DND-41 (cell line): ENCODE data around the gene SOWAHA.

Experiments used
- EZH2 ChIP-seq: IDR thresholded peaks from 3 replicates; pipeline ENCODE4 v1.6.1; 2012; ENCODE audit warnings: borderline replicate concordance, low read depth, mild to moderate bottlenecking, moderate library complexity, low read length, inconsistent platforms; ENCODE audit not compliant: severe bottlenecking
- TF ChIP-seq, protein P1 (sequence below): IDR thresholded peaks from 2 replicates; pipeline ENCODE4 v1.5.1; 2012; ENCODE audit warnings: borderline replicate concordance, low read length, moderate library complexity, mild to moderate bottlenecking; ENCODE audit not compliant: poor library complexity, severe bottlenecking; ENCODE audit errors: extremely low read depth

- TF ChIP-seq, protein P1, sequence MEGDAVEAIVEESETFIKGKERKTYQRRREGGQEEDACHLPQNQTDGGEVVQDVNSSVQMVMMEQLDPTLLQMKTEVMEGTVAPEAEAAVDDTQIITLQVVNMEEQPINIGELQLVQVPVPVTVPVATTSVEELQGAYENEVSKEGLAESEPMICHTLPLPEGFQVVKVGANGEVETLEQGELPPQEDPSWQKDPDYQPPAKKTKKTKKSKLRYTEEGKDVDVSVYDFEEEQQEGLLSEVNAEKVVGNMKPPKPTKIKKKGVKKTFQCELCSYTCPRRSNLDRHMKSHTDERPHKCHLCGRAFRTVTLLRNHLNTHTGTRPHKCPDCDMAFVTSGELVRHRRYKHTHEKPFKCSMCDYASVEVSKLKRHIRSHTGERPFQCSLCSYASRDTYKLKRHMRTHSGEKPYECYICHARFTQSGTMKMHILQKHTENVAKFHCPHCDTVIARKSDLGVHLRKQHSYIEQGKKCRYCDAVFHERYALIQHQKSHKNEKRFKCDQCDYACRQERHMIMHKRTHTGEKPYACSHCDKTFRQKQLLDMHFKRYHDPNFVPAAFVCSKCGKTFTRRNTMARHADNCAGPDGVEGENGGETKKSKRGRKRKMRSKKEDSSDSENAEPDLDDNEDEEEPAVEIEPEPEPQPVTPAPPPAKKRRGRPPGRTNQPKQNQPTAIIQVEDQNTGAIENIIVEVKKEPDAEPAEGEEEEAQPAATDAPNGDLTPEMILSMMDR, result no peak
- no peak for TF ChIP-seq EZH2
These were observed 1.6 kb downstream of the SOWAHA start for GRCh38 chr5:132814503-132815294.
